IMR-90 (cell line): ENCODE results near the gene RNF166. TPM values are rescaled to one million over a fixed set of nuclear protein-coding genes. Genes with fewer than 3 reads are reported as not detected.

Experiments
- ATAC-seq: fragments of 200-7000 bp; cut with Tn5 transposase; 2 replicates; pipeline ENCODE4 v1.9.1; 2020; ENCODE audit warnings: low read depth, mild to moderate bottlenecking, moderate library complexity
- BruUV-seq: library from RNA; stranded (reverse); fragments of 400-500 nt; replicated peaks from 2 replicates; lab custom pipeline; 2021; lab: Mats Ljungman, UMichigan
- CTCF ChIA-PET: fragments of 300-600 bp; formaldehyde crosslinking; extraction: SDS; loops from one replicate; lab custom pipeline; 2021; ENCODE audit warnings: antibody characterized with exemption; lab: Yijun Ruan, JAX
- POLR2A ChIA-PET: fragments of 300-600 bp; sonication (Branson Sonifier 250); formaldehyde crosslinking; loops from one replicate; lab custom pipeline; 2022; ENCODE audit warnings: antibody characterized with exemption; ENCODE audit not compliant: unreplicated experiment; lab: Charles Lee
- DNase-seq: peaks from one replicate; pipeline ENCODE4 v3.0.0; 2013
- H2AFZ ChIP-seq: replicated peaks from 2 replicates; pipeline ENCODE3; 2013; ENCODE audit warnings: low read length, mild to moderate bottlenecking; ENCODE audit not compliant: poor library complexity
- H2AK5ac ChIP-seq: 2 replicates; pipeline ENCODE4 v1.6.1; 2013; ENCODE audit warnings: low read depth, low read length, inconsistent platforms
- H2AK9ac ChIP-seq: replicated peaks from 2 replicates; pipeline ENCODE3; 2013; ENCODE audit warnings: mild to moderate bottlenecking, low read depth, low read length, moderate library complexity; ENCODE audit not compliant: poor library complexity
- H2BK120ac ChIP-seq: 2 replicates; pipeline ENCODE4 v1.6.1; 2013; ENCODE audit warnings: low read depth, low read length, inconsistent platforms
- H2BK15ac ChIP-seq: 3 replicates; pipeline ENCODE4 v1.6.1; 2013; ENCODE audit warnings: low read depth, low read length, inconsistent platforms
- H2BK20ac ChIP-seq: 2 replicates; pipeline ENCODE4 v1.6.1; 2013; ENCODE audit warnings: low read depth, mild to moderate bottlenecking, inconsistent platforms, low read length, moderate library complexity
- H2BK5ac ChIP-seq: 2 replicates; pipeline ENCODE4 v1.6.1; 2013; ENCODE audit warnings: mild to moderate bottlenecking, low read depth, low read length, inconsistent platforms; ENCODE audit not compliant: poor library complexity, severe bottlenecking
- H3K14ac ChIP-seq: replicated peaks from 2 replicates; pipeline ENCODE4 v1.6.1; 2013; ENCODE audit warnings: low read depth, low read length, inconsistent platforms
- H3K18ac ChIP-seq: 2 replicates; pipeline ENCODE4 v1.6.1; 2013; ENCODE audit warnings: low read depth, low read length, control low read depth
- H3K23ac ChIP-seq: 2 replicates; pipeline ENCODE4 v1.6.1; 2013; ENCODE audit warnings: low read depth, low read length, inconsistent platforms
- H3K27ac ChIP-seq: 2 replicates; pipeline ENCODE4 v1.5.1; 2013; ENCODE audit warnings: mild to moderate bottlenecking, control low read depth, low read length; ENCODE audit not compliant: insufficient read depth
- H3K27me3 ChIP-seq: 2 replicates; pipeline ENCODE4 v1.6.1; 2013; ENCODE audit warnings: low read length; ENCODE audit not compliant: control insufficient read depth, insufficient read depth
- H3K36me3 ChIP-seq: 2 replicates; pipeline ENCODE4 v1.6.1; 2013; ENCODE audit warnings: low read length, mixed read lengths; ENCODE audit not compliant: control insufficient read depth, insufficient read depth
- H3K4ac ChIP-seq: 2 replicates; pipeline ENCODE4 v1.6.1; 2013; ENCODE audit warnings: low read depth, low read length, inconsistent platforms
- H3K4me1 ChIP-seq: 2 replicates; pipeline ENCODE4 v1.6.1; 2013; ENCODE audit warnings: low read length, mixed read lengths; ENCODE audit not compliant: control insufficient read depth, insufficient read depth
- H3K4me2 ChIP-seq: 2 replicates; pipeline ENCODE4 v1.6.1; 2013; ENCODE audit warnings: low read depth, mild to moderate bottlenecking, control low read depth, low read length, moderate library complexity
- H3K4me3 ChIP-seq: 2 replicates; pipeline ENCODE4 v1.5.1; 2013; ENCODE audit warnings: low read depth, mild to moderate bottlenecking, control low read depth, low read length, moderate library complexity; ENCODE audit not compliant: insufficient read depth
- H3K56ac ChIP-seq: 2 replicates; pipeline ENCODE4 v1.6.1; 2013; ENCODE audit warnings: low read length, inconsistent platforms; ENCODE audit not compliant: insufficient read depth; ENCODE audit errors: extremely low read depth
- H3K79me1 ChIP-seq, 2 experiments: 2 replicates each; pipeline ENCODE4 v1.6.1; 2013; ENCODE audit warnings: low read length in 2 of 2, inconsistent platforms in 1 of 2, low read depth in 1 of 2
- H3K9ac ChIP-seq: 2 replicates; pipeline ENCODE4 v1.6.1; 2013; ENCODE audit warnings: low read depth, low read length, control low read depth
- H3K9me1 ChIP-seq: 2 replicates; pipeline ENCODE4 v1.6.1; 2013; ENCODE audit warnings: low read length, inconsistent platforms; ENCODE audit not compliant: insufficient read depth
- H3K9me3 ChIP-seq: 2 replicates; pipeline ENCODE4 v1.6.1; 2013; ENCODE audit warnings: low read length; ENCODE audit not compliant: control insufficient read depth, insufficient read depth
- H4K20me1 ChIP-seq: 2 replicates; pipeline ENCODE4 v1.6.1; 2013; ENCODE audit warnings: low read length, inconsistent platforms; ENCODE audit not compliant: insufficient read depth
- H4K5ac ChIP-seq: 2 replicates; pipeline ENCODE4 v1.6.1; 2013; ENCODE audit warnings: mild to moderate bottlenecking, low read depth, low read length, control low read depth
- H4K8ac ChIP-seq, 2 experiments: 2 replicates each; pipeline ENCODE4 v1.6.1; 2013; ENCODE audit warnings: low read depth in 2 of 2, low read length in 2 of 2, control low read depth in 1 of 2, inconsistent platforms in 1 of 2
- H4K91ac ChIP-seq: 2 replicates; pipeline ENCODE4 v1.6.1; 2013; ENCODE audit warnings: low read depth, low read length, inconsistent platforms; ENCODE audit not compliant: insufficient read depth
- CHD1 ChIP-seq: IDR thresholded peaks from 2 replicates; pipeline ENCODE4 v1.6.1; 2012; ENCODE audit warnings: low read depth, low read length, improper control_type of control experiment
- MAZ ChIP-seq: IDR thresholded peaks from 2 replicates; pipeline ENCODE4 v1.6.1; 2012; ENCODE audit warnings: low read depth, mild to moderate bottlenecking, low read length, improper control_type of control experiment, moderate library complexity, borderline replicate concordance
- RCOR1 ChIP-seq: IDR thresholded peaks from 2 replicates; pipeline ENCODE4 v1.6.1; 2012; ENCODE audit warnings: mild to moderate bottlenecking, low read length, improper control_type of control experiment; ENCODE audit not compliant: insufficient replicate concordance
- WGBS, 2 experiments: methylation state at CpG; one replicate each; pipeline versions ENCODE4 v1.1.5 to v1.1.7; 2013; ENCODE audit warnings: missing lambda C conversion rate in 2 of 2; ENCODE audit not compliant: insufficient read length in 1 of 2; ENCODE audit errors: extremely low coverage in 2 of 2; 5-methylcytosine and 5-hydroxymethylcytosine counted together
- dilution Hi-C: fragments of 300-500 bp; cut with HindIII; formaldehyde crosslinking; loops from one replicate; pipeline ENCODE4 v1.14.3; 2018; ENCODE audit warnings: low sequenced_read_pairs; ENCODE audit not compliant: unreplicated experiment
- in situ Hi-C: fragments of 300-500 bp; cut with MboI; formaldehyde crosslinking; loops from 3 replicates; pipeline ENCODE4 v1.14.3; 2019; ENCODE audit warnings: low sequenced_read_pairs, inconsistent platforms, mixed read lengths
- intact Hi-C: fragments of 100-400 bp; cut with micrococcal nuclease; formaldehyde crosslinking; loops from 2 replicates; pipeline ENCODE4 v1.10.0; 2022
- polyA plus RNA-seq, 3 experiments: library from polyadenylated mRNA; depleted of rRNA; stranded (reverse); fragments of >200 nt; gene quantifications; 2 replicates each; pipeline ENCODE4 v1.2.3, GENCODE V29; 2012; ENCODE audit warnings: low replicate concordance in 1 of 3
- total RNA-seq: library from RNA; depleted of rRNA; stranded (reverse); fragments of >200 nt; gene quantifications from 2 replicates; pipeline ENCODE4 v1.2.3, GENCODE V29; 2012

Gene RNF166
- total and polyA plus RNA-seq, 2 of the 4 experiments (the other 2 are of a cell fraction), result 8.1 to 17.4 TPM

- 85% methylated on average over 17 of the region's 39 CpGs; no CpG with 5 or more reads in 1 of the 2 experiments for WGBS, 2 experiments
- CTCF ChIA-PET, result no interaction called here
- Histone ChIP-seq H3K4me3 (no peak overlapping the region), H4K20me1 (no peaks in the 10 kb centered on the region; the same call in 1 of the 2 replicates), H3K9ac (no peak overlapping the region), H4K91ac (no peak overlapping the region), H3K4me1 (no peaks in the 10 kb centered on the region), H3K27ac (no peak overlapping the region), H3K14ac (no peak overlapping the region), H3K9me3 (no peaks in the 10 kb centered on the region), H3K4ac (no peak overlapping the region), H2BK5ac (no peak overlapping the region), H3K18ac (no peak overlapping the region), H2AK9ac (no peak overlapping the region), H2BK120ac (no peak overlapping the region), H3K23ac (no peak overlapping the region), H4K8ac (no peak overlapping the region), H3K79me1 (no peaks in the 10 kb centered on the region), H3K9me1 (no peaks in the 10 kb centered on the region), H3K56ac (no peak overlapping the region), H2BK15ac (no peak overlapping the region), H3K4me2 (no peak overlapping the region), H2AFZ (no peak overlapping the region), H2AK5ac (no peak overlapping the region), H3K36me3 (peaks cover 18% of the 10 kb centered on the region), H2BK20ac (no peak overlapping the region), H3K27me3 (peaks cover 18% of the 10 kb centered on the region; the same call in 1 of the 2 replicates), H4K5ac (no peak overlapping the region)
- intact Hi-C loops, result no loop called here
- DNase-seq (no peak), ATAC-seq (no peak)
- POLR2A ChIA-PET, result no interaction called here
- TF ChIP-seq MAZ, result no peak
- no peak for TF ChIP-seq RCOR1
- no peak for TF ChIP-seq CHD1
- in situ Hi-C loops, result no loop called here
- dilution Hi-C loops, result no loop called here
- BruUV-seq, result no TSS peak
Observed at GRCh38 chr16:88693420-88694177, 12.6 kb downstream of the RNF166 start.
